Measurements from ENCODE around the gene PLPP4. TPM values are rescaled to one million over a fixed set of nuclear protein-coding genes. Genes with fewer than 3 reads are reported as not detected.

PLPP4 gene
- polyA plus RNA-seq, 1 experiment, result 35.4 TPM

- DNase-seq (ENCODE audit: low read depth), result no peak
Measured at GRCh38 chr10:120517881-120518484, 61.0 kb downstream of the PLPP4 start.

GRCh38 chr10:120521880-120522279 lies 64.9 kb downstream of the PLPP4 start:
- ChIA-PET CTCF (interaction anchor here (0.7 kb wide), 1 partner anchor 99 kb away, joined by 3 read pairs; no protein-coding TSS in a partner anchor), POLR2A (no interaction called here)
- H3K36me3 ChIP-seq (ENCODE audit: control insufficient read depth, insufficient read depth, low read length), result no peaks in the 10 kb centered on the region; the same call in 1 of the 2 replicates
- TF ChIP-seq CTCF (IDR thresholded peaks at IDR 0.05; ENCODE audit: insufficient read depth, low read depth, low read length), result no peak
- H3K27me3 ChIP-seq (ENCODE audit: control insufficient read depth, insufficient read depth, low read length), result no peaks in the 10 kb centered on the region
- H3K4me3 ChIP-seq (ENCODE audit: low read depth, low read length), result no peak overlapping the region
- DNase-seq (ENCODE audit: low read depth), result no peak

More at GRCh38 chr10:120517881-120518484, 61.0 kb downstream of the PLPP4 start:
- Histone ChIP-seq H3K27me3 (ENCODE audit: control insufficient read depth, insufficient read depth, low read length) (no peaks in the 10 kb centered on the region), H3K36me3 (ENCODE audit: control insufficient read depth, insufficient read depth, low read length) (no peaks in the 10 kb centered on the region), H3K4me3 (ENCODE audit: low read depth, low read length) (no peak overlapping the region)
- POLR2A ChIA-PET, result no interaction called here
- CTCF ChIA-PET, result interaction anchor here (0.7 kb wide), 1 partner anchor 18 kb away, joined by 4 read pairs; no protein-coding TSS in a partner anchor
- no peak for TF ChIP-seq CTCF (IDR thresholded peaks at IDR 0.05; ENCODE audit: insufficient read depth, low read depth, low read length)

- POLR2A ChIA-PET, result no interaction called here
- no peak for DNase-seq (ENCODE audit: low read depth)
Measured at GRCh38 chr10:120527691-120528090, 70.7 kb downstream of the PLPP4 start.

GRCh38 chr10:120530699-120531098 lies 73.7 kb downstream of the PLPP4 start:
- DNase-seq (ENCODE audit: low read depth), result no peak
- no peak for TF ChIP-seq CTCF (IDR thresholded peaks at IDR 0.05; ENCODE audit: insufficient read depth, low read depth, low read length)
- Histone ChIP-seq H3K27me3 (ENCODE audit: control insufficient read depth, insufficient read depth, low read length) (no peaks in the 10 kb centered on the region), H3K36me3 (ENCODE audit: control insufficient read depth, insufficient read depth, low read length) (no peaks in the 10 kb centered on the region; the same call in 1 of the 2 replicates), H3K4me3 (ENCODE audit: low read depth, low read length) (no peak overlapping the region)
- ChIA-PET POLR2A (no interaction called here), CTCF (interaction anchor here (0.6 kb wide), 1 partner anchor 23 kb away, joined by 3 read pairs; no protein-coding TSS in a partner anchor)

More at GRCh38 chr10:120527691-120528090, 70.7 kb downstream of the PLPP4 start:
- Histone ChIP-seq H3K27me3 (ENCODE audit: control insufficient read depth, insufficient read depth, low read length) (no peaks in the 10 kb centered on the region), H3K36me3 (ENCODE audit: control insufficient read depth, insufficient read depth, low read length) (no peaks in the 10 kb centered on the region; the same call in 1 of the 2 replicates), H3K4me3 (ENCODE audit: low read depth, low read length) (no peak overlapping the region)
- TF ChIP-seq CTCF (IDR thresholded peaks at IDR 0.05; ENCODE audit: insufficient read depth, low read depth, low read length), result no peak
- CTCF ChIA-PET, result no interaction called here

GRCh38 chr10:120538091-120538490 lies 81.1 kb downstream of the PLPP4 start:
- Histone ChIP-seq H3K27me3 (ENCODE audit: control insufficient read depth, insufficient read depth, low read length) (no peaks in the 10 kb centered on the region), H3K36me3 (ENCODE audit: control insufficient read depth, insufficient read depth, low read length) (no peaks in the 10 kb centered on the region; the same call in 1 of the 2 replicates), H3K4me3 (ENCODE audit: low read depth, low read length) (no peak overlapping the region)
- TF ChIP-seq CTCF (IDR thresholded peaks at IDR 0.05; ENCODE audit: insufficient read depth, low read depth, low read length), result no peak
- POLR2A ChIA-PET, result no interaction called here
- CTCF ChIA-PET, result no interaction called here
- no peak for DNase-seq (ENCODE audit: low read depth)

Data from BJ (cell line).